Smooth muscle cell (in vitro differentiated cells): ENCODE results near the gene KNDC1. TPM values are rescaled to one million over a fixed set of nuclear protein-coding genes. Genes with fewer than 3 reads are reported as not detected.

Experiments
- DNase-seq: peaks from one replicate; lab custom pipeline; 2025; ENCODE audit not compliant: unreplicated experiment; lab: John Stamatoyannopoulos, UW
- H2AFZ ChIP-seq: fragments of 200-600 bp; sonication (generic); 2 replicates; pipeline ENCODE4 v1.6.0; 2016; ENCODE audit warnings: antibody characterized with exemption, low read depth, mild to moderate bottlenecking
- H3F3A ChIP-seq: fragments of 200-600 bp; sonication (generic); 2 replicates; pipeline ENCODE4 v1.6.0; 2017; ENCODE audit warnings: antibody characterized with exemption, low read depth
- H3K27ac ChIP-seq: fragments of 200-600 bp; sonication (generic); 2 replicates; pipeline ENCODE4 v1.5.1; 2016; ENCODE audit warnings: low read depth, mild to moderate bottlenecking
- H3K27me3 ChIP-seq: fragments of 200-600 bp; sonication (generic); 2 replicates; pipeline ENCODE4 v1.6.1; 2016; ENCODE audit warnings: low read depth, mild to moderate bottlenecking
- H3K36me3 ChIP-seq: fragments of 200-600 bp; sonication (generic); 2 replicates; pipeline ENCODE4 v1.5.1; 2016; ENCODE audit warnings: low read depth
- H3K4me1 ChIP-seq: fragments of 200-600 bp; sonication (generic); 2 replicates; pipeline ENCODE4 v1.5.1; 2016; ENCODE audit warnings: low read depth
- H3K4me2 ChIP-seq: fragments of 200-600 bp; sonication (generic); 2 replicates; pipeline ENCODE4 v1.6.0; 2016; ENCODE audit warnings: mild to moderate bottlenecking
- H3K4me3 ChIP-seq: fragments of 200-600 bp; sonication (generic); 2 replicates; pipeline ENCODE4 v1.5.1; 2016; ENCODE audit warnings: mild to moderate bottlenecking
- H3K79me2 ChIP-seq: fragments of 200-600 bp; sonication (generic); 2 replicates; pipeline ENCODE4 v1.6.0; 2016; ENCODE audit warnings: low read depth, mild to moderate bottlenecking
- H3K9ac ChIP-seq: fragments of 200-600 bp; sonication (generic); 2 replicates; pipeline ENCODE4 v1.6.0; 2016; ENCODE audit warnings: low read depth
- H3K9me3 ChIP-seq: fragments of 200-600 bp; sonication (generic); replicated peaks from 2 replicates; pipeline ENCODE4 v1.5.1; 2016; ENCODE audit warnings: low read depth
- H4K20me1 ChIP-seq: fragments of 200-600 bp; sonication (generic); 2 replicates; pipeline ENCODE4 v1.6.0; 2016; ENCODE audit warnings: low read depth
- WGBS: methylation state at CpG from one replicate; pipeline ENCODE4 v1.1.7; 2016; ENCODE audit warnings: low lambda C conversion rate; 5-methylcytosine and 5-hydroxymethylcytosine counted together
- polyA plus RNA-seq: library from polyadenylated mRNA; unstranded; fragments of >200 nt; fragmentation: Nextera tagmentation; extraction: Ambion mirVana; gene quantifications from 2 replicates; pipeline ENCODE4 v1.2.1, GENCODE V29; 2016
- total RNA-seq: library from RNA; depleted of rRNA; stranded (reverse); fragments of >200 nt; gene quantifications from 2 replicates; pipeline ENCODE4 v1.2.3, GENCODE V29; 2014
- TF ChIP-seq, protein P1 (sequence below): fragments of 200-600 bp; sonication (generic); IDR thresholded peaks from 2 replicates; pipeline ENCODE4 v1.5.1; 2017; ENCODE audit warnings: borderline replicate concordance, mild to moderate bottlenecking, antibody characterized with exemption; ENCODE audit not compliant: insufficient read depth, poor library complexity, severe bottlenecking

KNDC1 gene
- total and polyA plus RNA-seq, 2 experiments from 2014 or later: 2.3 to 3.1 TPM

- H3K4me3 ChIP-seq: no peak overlapping the region
- no peak overlapping the region for H3K27ac ChIP-seq
- H3K27me3 ChIP-seq: no peaks in the 10 kb centered on the region
- no peak overlapping the region for H3K9ac ChIP-seq
- H3K4me1 ChIP-seq: no peaks in the 10 kb centered on the region
- TF ChIP-seq, protein P1, sequence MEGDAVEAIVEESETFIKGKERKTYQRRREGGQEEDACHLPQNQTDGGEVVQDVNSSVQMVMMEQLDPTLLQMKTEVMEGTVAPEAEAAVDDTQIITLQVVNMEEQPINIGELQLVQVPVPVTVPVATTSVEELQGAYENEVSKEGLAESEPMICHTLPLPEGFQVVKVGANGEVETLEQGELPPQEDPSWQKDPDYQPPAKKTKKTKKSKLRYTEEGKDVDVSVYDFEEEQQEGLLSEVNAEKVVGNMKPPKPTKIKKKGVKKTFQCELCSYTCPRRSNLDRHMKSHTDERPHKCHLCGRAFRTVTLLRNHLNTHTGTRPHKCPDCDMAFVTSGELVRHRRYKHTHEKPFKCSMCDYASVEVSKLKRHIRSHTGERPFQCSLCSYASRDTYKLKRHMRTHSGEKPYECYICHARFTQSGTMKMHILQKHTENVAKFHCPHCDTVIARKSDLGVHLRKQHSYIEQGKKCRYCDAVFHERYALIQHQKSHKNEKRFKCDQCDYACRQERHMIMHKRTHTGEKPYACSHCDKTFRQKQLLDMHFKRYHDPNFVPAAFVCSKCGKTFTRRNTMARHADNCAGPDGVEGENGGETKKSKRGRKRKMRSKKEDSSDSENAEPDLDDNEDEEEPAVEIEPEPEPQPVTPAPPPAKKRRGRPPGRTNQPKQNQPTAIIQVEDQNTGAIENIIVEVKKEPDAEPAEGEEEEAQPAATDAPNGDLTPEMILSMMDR: no peak
- no peaks in the 10 kb centered on the region for H3F3A ChIP-seq
- H3K79me2 ChIP-seq: no peaks in the 10 kb centered on the region
- H3K9me3 ChIP-seq: no peaks in the 10 kb centered on the region
- H2AFZ ChIP-seq: no peak overlapping the region
- no peaks in the 10 kb centered on the region for H4K20me1 ChIP-seq
- no peaks in the 10 kb centered on the region for H3K36me3 ChIP-seq
- no peak for DNase-seq
- WGBS: 86% methylated on average over 29 of the region's 29 CpGs
- H3K4me2 ChIP-seq: no peak overlapping the region
These were observed 42.1 kb downstream of the KNDC1 start for GRCh38 chr10:133201948-133202725.

DNA sequence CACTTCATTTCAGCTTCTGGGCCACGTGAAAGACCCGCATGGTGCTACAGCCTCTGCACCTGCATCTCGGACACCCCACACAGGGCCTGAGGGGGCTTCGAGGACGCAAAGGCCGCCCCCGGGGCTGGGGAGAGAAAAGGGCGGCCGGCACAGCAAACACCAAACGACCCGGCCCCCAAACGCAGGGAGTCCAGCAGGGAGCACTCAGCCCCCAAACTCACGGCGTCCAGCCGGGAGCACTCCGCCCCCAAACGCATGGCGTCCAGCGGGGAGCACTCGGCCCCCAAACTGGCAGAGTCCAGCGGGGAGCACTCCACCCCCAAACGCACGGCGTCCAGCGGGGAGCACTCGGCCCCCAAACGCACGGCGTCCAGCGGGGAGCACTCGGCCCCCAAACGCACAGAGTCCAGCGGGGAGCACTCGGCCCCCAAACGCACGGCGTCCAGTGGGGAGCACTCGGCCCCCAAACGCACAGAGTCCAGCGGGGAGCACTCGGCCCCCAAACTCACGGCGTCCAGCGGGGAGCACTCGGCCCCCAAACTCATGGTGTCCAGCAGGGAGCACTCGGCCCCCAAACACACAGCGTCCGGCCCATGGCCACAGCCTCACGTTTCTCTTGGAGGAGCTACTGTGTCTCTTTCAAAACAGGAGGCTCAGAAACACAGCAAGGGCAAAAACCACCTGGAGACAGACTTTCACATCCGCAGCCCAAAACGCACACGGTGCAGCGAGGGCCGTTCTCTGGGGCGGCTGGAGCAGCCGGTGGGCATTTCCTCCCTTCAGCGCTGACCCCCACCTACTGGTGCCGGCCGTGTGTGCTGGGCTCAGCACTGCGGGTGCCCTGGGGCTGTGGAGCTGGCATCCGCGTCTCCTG, 43.0 kb downstream of the KNDC1 start:
- no peak overlapping the region for H2AFZ ChIP-seq
- 91% methylated on average over 38 of the region's 62 CpGs for WGBS
- H3K4me1 ChIP-seq: no peaks in the 10 kb centered on the region
- H3K36me3 ChIP-seq: no peaks in the 10 kb centered on the region
- H3K9ac ChIP-seq: no peak overlapping the region
- no peaks in the 10 kb centered on the region for H3F3A ChIP-seq
- no peaks in the 10 kb centered on the region for H3K9me3 ChIP-seq
- no peak overlapping the region for H3K27ac ChIP-seq
- no peaks in the 10 kb centered on the region for H4K20me1 ChIP-seq
- H3K79me2 ChIP-seq: no peaks in the 10 kb centered on the region
- no peak overlapping the region for H3K4me3 ChIP-seq
- H3K4me2 ChIP-seq: no peak overlapping the region
- TF ChIP-seq, protein P1: no peak
- no peaks in the 10 kb centered on the region for H3K27me3 ChIP-seq
- DNase-seq: no peak

DNA sequence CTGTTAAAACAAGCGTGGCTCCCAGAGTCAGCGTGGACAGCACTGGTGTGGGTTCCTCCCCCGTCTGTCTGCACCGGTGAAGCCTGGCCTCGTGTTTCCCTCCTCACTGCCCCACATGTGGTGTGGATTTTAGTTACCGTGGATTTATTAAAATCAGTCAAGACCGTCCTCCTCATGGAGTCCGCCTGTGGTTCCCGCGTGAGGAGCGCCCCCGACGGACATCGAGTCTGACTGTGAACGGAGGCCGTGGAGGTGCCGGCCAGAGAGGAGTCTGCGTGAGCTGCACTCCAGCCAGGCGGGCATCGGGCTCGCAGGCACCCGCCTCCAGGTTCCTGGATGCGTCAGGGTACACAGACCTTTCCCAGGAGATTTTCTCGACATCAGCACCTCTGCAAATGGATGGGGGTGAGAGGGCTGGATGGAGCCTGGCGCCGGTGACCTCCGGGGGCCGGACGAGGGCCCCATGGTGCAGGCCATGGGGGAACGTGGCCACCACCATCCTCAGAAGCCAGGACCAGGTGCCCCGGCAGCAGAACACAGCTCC, 43.7 kb downstream of the KNDC1 start:
- Histone ChIP-seq H2AFZ (no peak overlapping the region), H3K36me3 (no peaks in the 10 kb centered on the region), H3K9ac (no peak overlapping the region), H3F3A (no peaks in the 10 kb centered on the region), H3K4me1 (no peaks in the 10 kb centered on the region), H3K27me3 (no peaks in the 10 kb centered on the region), H3K27ac (no peak overlapping the region), H3K4me3 (no peak overlapping the region), H3K9me3 (no peaks in the 10 kb centered on the region), H3K79me2 (no peaks in the 10 kb centered on the region), H4K20me1 (no peaks in the 10 kb centered on the region), H3K4me2 (no peak overlapping the region)
- TF ChIP-seq, protein P1: no peak
- no peak for DNase-seq
- 90% methylated on average over 31 of the region's 31 CpGs for WGBS
